ENCODE data around the gene TGM4.
A peak's percentile ranks its signal among the peaks of the same experiment; 100 is the strongest.

Gene TGM4

GRCh38 chr3:44861412-44862225, 12.8 kb upstream of the TGM4 start, which contains the start of gene TMEM42:
Gene TMEM42, plus strand, starts transcription at chr3:44861912. Its CDS starts 13 bp downstream, at chr3:44861925.
- peak within 1 kb of the TSS; percentile 93 for H3K27ac Mint-ChIP-seq

DNA sequence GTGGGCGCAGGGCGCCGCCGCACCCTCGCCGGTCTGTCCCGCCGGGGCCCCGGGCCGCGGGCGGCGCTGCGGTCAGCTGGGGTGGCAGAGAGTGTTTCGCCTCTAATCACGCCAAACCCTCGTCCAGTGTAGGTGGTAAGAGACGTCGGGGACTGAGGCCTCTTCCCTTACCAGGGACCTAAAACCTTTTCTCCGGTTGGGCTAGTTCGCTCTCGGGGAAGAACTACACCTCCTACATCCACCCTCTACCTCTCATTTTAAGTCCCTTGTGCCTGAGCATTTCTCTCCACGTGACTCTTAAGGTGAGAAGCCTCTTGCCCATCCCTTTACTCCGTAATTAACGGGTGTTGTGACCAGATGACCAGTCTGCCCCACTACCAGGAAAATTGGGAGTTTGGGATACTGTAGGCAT, 12.2 kb upstream of the TGM4 start:
- DNase-seq (ENCODE audit: low spot score) = no peak
- Mint-ChIP-seq H3K27ac (peak overlapping the region; percentile 93), H3K27me3 (ENCODE audit: low read depth) (no peaks in the 10 kb centered on the region)

More at GRCh38 chr3:44861412-44862225, 12.8 kb upstream of the TGM4 start, which contains the start of gene TMEM42:
- Mint-ChIP-seq H3K4me1 (ENCODE audit: low read depth) (peaks cover 32% of the 10 kb centered on the region), H3K36me3 (ENCODE audit: low read depth) (peaks cover 10% of the 10 kb centered on the region), H3K9me3 (no peaks in the 10 kb centered on the region), H3K4me3 (peak within 1 kb of the TSS; percentile 88), H3K27me3 (ENCODE audit: low read depth) (no peaks in the 10 kb centered on the region)
- DNase-seq (ENCODE audit: low spot score) = peak; percentile 90

GRCh38 chr3:44865272-44866035, 9.0 kb upstream of the TGM4 start:
- H3K27me3 Mint-ChIP-seq (ENCODE audit: low read depth) = no peaks in the 10 kb centered on the region
- peaks cover 32% of the 10 kb centered on the region for H3K4me1 Mint-ChIP-seq (ENCODE audit: low read depth)
- no peak for DNase-seq (ENCODE audit: low spot score)
- H3K36me3 Mint-ChIP-seq (ENCODE audit: low read depth) = peaks cover 22% of the 10 kb centered on the region
- H3K27ac Mint-ChIP-seq = peak overlapping the region; percentile 55
- H3K9me3 Mint-ChIP-seq = no peaks in the 10 kb centered on the region
- H3K4me3 Mint-ChIP-seq = peak overlapping the region; percentile 48

More for the DNA sequence above, 12.2 kb upstream of the TGM4 start:
- Mint-ChIP-seq H3K4me3 (peak overlapping the region; percentile 84), H3K4me1 (ENCODE audit: low read depth) (peaks cover 32% of the 10 kb centered on the region), H3K9me3 (no peaks in the 10 kb centered on the region), H3K36me3 (ENCODE audit: low read depth) (peaks cover 16% of the 10 kb centered on the region)

GRCh38 chr3:44867421-44868111, 6.8 kb upstream of the TGM4 start:
- Mint-ChIP-seq H3K4me3 (no peak overlapping the region), H3K9me3 (no peaks in the 10 kb centered on the region), H3K27ac (no peak overlapping the region), H3K27me3 (ENCODE audit: low read depth) (no peaks in the 10 kb centered on the region), H3K4me1 (ENCODE audit: low read depth) (peaks cover 27% of the 10 kb centered on the region), H3K36me3 (ENCODE audit: low read depth) (peaks cover 22% of the 10 kb centered on the region)
- DNase-seq (ENCODE audit: low spot score) = no peak

- DNase-seq (ENCODE audit: low spot score) = no peak
- Mint-ChIP-seq H3K27me3 (ENCODE audit: low read depth) (no peaks in the 10 kb centered on the region), H3K4me1 (ENCODE audit: low read depth) (peaks cover 5% of the 10 kb centered on the region), H3K36me3 (ENCODE audit: low read depth) (peaks cover 18% of the 10 kb centered on the region), H3K4me3 (no peak overlapping the region), H3K9me3 (no peaks in the 10 kb centered on the region), H3K27ac (no peak overlapping the region)
These were observed 3.9 kb upstream of the TGM4 start for GRCh38 chr3:44870375-44871061.

DNA sequence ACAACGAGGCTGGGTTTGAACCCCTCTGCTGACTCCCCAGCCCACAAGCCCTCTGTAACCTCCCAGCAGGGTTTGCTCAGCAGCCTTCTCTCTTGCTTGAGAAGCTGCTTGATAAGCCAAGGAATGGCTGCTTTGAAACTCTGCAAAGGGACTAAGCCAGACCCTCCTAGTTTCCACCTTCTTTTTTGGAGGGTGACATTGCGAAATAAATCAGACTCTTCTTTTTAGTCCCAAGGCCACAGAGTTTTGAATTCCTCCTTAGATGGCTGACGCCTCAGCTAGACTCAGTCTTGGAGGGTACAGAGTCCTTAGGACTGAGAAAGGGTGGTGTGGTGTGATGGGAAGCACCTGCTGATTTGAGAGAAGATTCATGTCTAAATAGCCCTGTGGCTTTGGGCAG, 1.2 kb downstream of the TGM4 start:
- H3K27me3 Mint-ChIP-seq (ENCODE audit: low read depth) = no peaks in the 10 kb centered on the region
- no peaks in the 10 kb centered on the region for H3K4me1 Mint-ChIP-seq (ENCODE audit: low read depth)
- H3K27ac Mint-ChIP-seq = no peak overlapping the region
- DNase-seq (ENCODE audit: low spot score) = no peak
- no peaks in the 10 kb centered on the region for H3K36me3 Mint-ChIP-seq (ENCODE audit: low read depth)
- no peaks in the 10 kb centered on the region for H3K9me3 Mint-ChIP-seq
- H3K4me3 Mint-ChIP-seq = no peak overlapping the region

- Mint-ChIP-seq H3K27ac (no peak overlapping the region), H3K4me3 (no peak overlapping the region), H3K4me1 (ENCODE audit: low read depth) (no peaks in the 10 kb centered on the region), H3K36me3 (ENCODE audit: low read depth) (no peaks in the 10 kb centered on the region), H3K27me3 (ENCODE audit: low read depth) (no peaks in the 10 kb centered on the region), H3K9me3 (no peaks in the 10 kb centered on the region)
- DNase-seq (ENCODE audit: low spot score) = no peak
These were observed 2.9 kb downstream of the TGM4 start for GRCh38 chr3:44877333-44877732.

- H3K4me1 Mint-ChIP-seq (ENCODE audit: low read depth) = no peaks in the 10 kb centered on the region
- DNase-seq (ENCODE audit: low spot score) = no peak
- H3K9me3 Mint-ChIP-seq = no peaks in the 10 kb centered on the region
- no peaks in the 10 kb centered on the region for H3K27me3 Mint-ChIP-seq (ENCODE audit: low read depth)
- no peaks in the 10 kb centered on the region for H3K36me3 Mint-ChIP-seq (ENCODE audit: low read depth)
- H3K4me3 Mint-ChIP-seq = no peak overlapping the region
- H3K27ac Mint-ChIP-seq = no peak overlapping the region
These were observed 5.9 kb downstream of the TGM4 start for GRCh38 chr3:44880284-44880683.

- H3K27me3 Mint-ChIP-seq (ENCODE audit: low read depth) = no peaks in the 10 kb centered on the region
- no peak overlapping the region for H3K27ac Mint-ChIP-seq
- DNase-seq (ENCODE audit: low spot score) = no peak
- H3K9me3 Mint-ChIP-seq = no peaks in the 10 kb centered on the region
- no peaks in the 10 kb centered on the region for H3K4me1 Mint-ChIP-seq (ENCODE audit: low read depth)
- no peaks in the 10 kb centered on the region for H3K36me3 Mint-ChIP-seq (ENCODE audit: low read depth)
- H3K4me3 Mint-ChIP-seq = no peak overlapping the region
These were observed 9.0 kb downstream of the TGM4 start for GRCh38 chr3:44883213-44883955.

- Mint-ChIP-seq H3K36me3 (ENCODE audit: low read depth) (no peaks in the 10 kb centered on the region), H3K27me3 (ENCODE audit: low read depth) (no peaks in the 10 kb centered on the region), H3K4me1 (ENCODE audit: low read depth) (no peaks in the 10 kb centered on the region), H3K9me3 (no peaks in the 10 kb centered on the region), H3K4me3 (no peak overlapping the region), H3K27ac (no peak overlapping the region)
- DNase-seq (ENCODE audit: low spot score) = no peak
These were observed 9.6 kb downstream of the TGM4 start for GRCh38 chr3:44883999-44884431.

DNA sequence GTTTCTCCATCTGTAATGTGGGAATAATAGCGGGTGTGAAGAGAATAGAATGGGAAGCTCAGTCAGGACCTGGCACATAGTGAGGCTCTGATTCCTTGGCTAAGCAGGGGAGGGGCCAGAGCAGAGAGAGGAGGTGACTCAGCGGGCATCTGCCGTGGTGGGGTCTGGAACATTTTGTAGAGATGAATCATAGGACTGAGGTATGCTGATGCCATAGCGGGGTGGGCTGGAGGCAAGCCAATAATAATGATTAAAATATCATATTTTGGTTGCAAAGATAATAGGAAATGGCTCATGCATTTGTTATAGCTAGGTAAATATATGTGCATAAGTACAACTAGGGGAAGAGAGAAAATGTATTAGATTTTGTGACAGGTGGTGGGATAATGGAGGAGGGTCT, 11.2 kb downstream of the TGM4 start:
- Mint-ChIP-seq H3K9me3 (no peaks in the 10 kb centered on the region), H3K27ac (no peak overlapping the region), H3K27me3 (ENCODE audit: low read depth) (no peaks in the 10 kb centered on the region), H3K36me3 (ENCODE audit: low read depth) (no peaks in the 10 kb centered on the region), H3K4me3 (no peak overlapping the region), H3K4me1 (ENCODE audit: low read depth) (no peaks in the 10 kb centered on the region)
- DNase-seq (ENCODE audit: low spot score) = no peak

DNA sequence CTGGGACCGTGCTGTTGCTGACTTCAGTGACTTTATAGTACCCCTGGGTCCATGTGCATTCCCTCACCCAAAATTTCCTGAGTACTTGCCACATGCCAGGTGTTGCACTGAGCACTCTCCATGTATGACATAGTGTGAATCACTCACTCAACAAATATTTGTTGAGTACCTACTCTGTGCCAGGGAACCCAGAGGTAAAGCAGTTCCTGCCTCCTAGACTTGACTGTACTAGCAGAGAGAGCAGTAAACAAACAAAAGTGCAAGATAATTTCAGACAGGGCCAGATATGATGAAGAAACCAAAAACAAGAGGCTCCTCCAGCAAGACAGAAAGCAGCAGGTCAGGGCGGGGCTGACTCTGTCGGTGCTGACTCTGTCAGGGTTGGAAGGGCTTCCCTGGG, 12.2 kb downstream of the TGM4 start:
- peaks cover 1% of the 10 kb centered on the region for H3K4me1 Mint-ChIP-seq (ENCODE audit: low read depth)
- no peak for DNase-seq (ENCODE audit: low spot score)
- no peak overlapping the region for H3K27ac Mint-ChIP-seq
- H3K9me3 Mint-ChIP-seq = no peaks in the 10 kb centered on the region
- H3K27me3 Mint-ChIP-seq (ENCODE audit: low read depth) = no peaks in the 10 kb centered on the region
- no peak overlapping the region for H3K4me3 Mint-ChIP-seq
- H3K36me3 Mint-ChIP-seq (ENCODE audit: low read depth) = no peaks in the 10 kb centered on the region

DNA sequence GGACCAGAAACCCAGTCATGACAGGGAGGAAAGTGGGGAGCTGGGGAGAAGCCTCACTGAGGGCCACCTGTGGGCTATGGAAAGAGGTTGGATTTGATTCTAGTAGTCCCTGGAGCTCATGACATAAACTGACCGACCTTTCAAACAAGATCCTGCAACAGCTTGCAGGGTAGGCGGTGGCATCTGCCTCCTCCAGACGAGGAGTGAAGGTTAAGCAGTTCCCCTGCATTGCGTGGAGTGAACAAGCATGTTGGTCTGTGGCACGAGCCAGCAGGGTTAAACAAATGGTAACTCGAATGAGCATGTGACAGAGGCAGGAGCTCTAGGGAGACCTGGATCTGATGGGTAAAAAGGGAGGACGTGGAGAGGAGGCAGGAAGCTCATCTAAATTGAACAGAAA, 12.7 kb downstream of the TGM4 start:
- H3K4me3 Mint-ChIP-seq = no peak overlapping the region
- H3K27ac Mint-ChIP-seq = no peak overlapping the region
- H3K9me3 Mint-ChIP-seq = no peaks in the 10 kb centered on the region
- peaks cover 1% of the 10 kb centered on the region for H3K4me1 Mint-ChIP-seq (ENCODE audit: low read depth)
- no peaks in the 10 kb centered on the region for H3K36me3 Mint-ChIP-seq (ENCODE audit: low read depth)
- H3K27me3 Mint-ChIP-seq (ENCODE audit: low read depth) = no peaks in the 10 kb centered on the region
- DNase-seq (ENCODE audit: low spot score) = no peak

Data from T-helper 2 cell treated with Interferon-gamma antibody and Interleukin-4, amounts not matched to agents 5 μg/mL and 100 μg/mL, for 36 hours (primary cell).